Activated T-cell treated with anti-CD3 and anti-CD28 coated beads, Interleukin-2, amount 50 U/mL, for 24 hours (primary cell): ENCODE results near the gene CCDC91.
A peak's percentile ranks its signal among the peaks of the same experiment; 100 is the strongest.

Experiments
- DNase-seq: peaks from one replicate; pipeline ENCODE4 v3.0.0-alpha.2; 2020
- H3K27ac Mint-ChIP-seq: 2 replicates; pipeline ENCODE4 v1.8.0; 2020; ENCODE audit warnings: mild to moderate bottlenecking, mixed read lengths
- H3K27me3 Mint-ChIP-seq: 2 replicates; pipeline ENCODE4 v1.8.0; 2020; ENCODE audit warnings: mixed read lengths
- H3K36me3 Mint-ChIP-seq: 2 replicates; pipeline ENCODE4 v1.8.0; 2020; ENCODE audit warnings: low read depth, mixed read lengths
- H3K4me1 Mint-ChIP-seq: 2 replicates; pipeline ENCODE4 v1.8.0; 2020; ENCODE audit warnings: low read depth, mixed read lengths
- H3K4me3 Mint-ChIP-seq: 2 replicates; pipeline ENCODE4 v1.8.0; 2020; ENCODE audit warnings: mild to moderate bottlenecking, moderate library complexity, mixed read lengths
- H3K9me3 Mint-ChIP-seq: 2 replicates; pipeline ENCODE4 v1.8.0; 2020; ENCODE audit warnings: mixed read lengths

CCDC91 gene

GRCh38 chr12:28232211-28232928 lies 42.1 kb downstream of the CCDC91 start:
- Mint-ChIP-seq H3K4me1 (peaks cover 61% of the 10 kb centered on the region), H3K27ac (no peak overlapping the region)

GRCh38 chr12:28234444-28234843 lies 44.2 kb downstream of the CCDC91 start:
- no peak overlapping the region for H3K4me3 Mint-ChIP-seq
- no peak for DNase-seq
- H3K4me1 Mint-ChIP-seq: peaks cover 53% of the 10 kb centered on the region
- H3K27ac Mint-ChIP-seq: no peak overlapping the region
- peaks cover 11% of the 10 kb centered on the region for H3K36me3 Mint-ChIP-seq
- H3K9me3 Mint-ChIP-seq: no peaks in the 10 kb centered on the region
- H3K27me3 Mint-ChIP-seq: no peaks in the 10 kb centered on the region

More at GRCh38 chr12:28232211-28232928, 42.1 kb downstream of the CCDC91 start:
- H3K4me3 Mint-ChIP-seq: no peak overlapping the region
- DNase-seq: no peak
- H3K27me3 Mint-ChIP-seq: no peaks in the 10 kb centered on the region
- H3K9me3 Mint-ChIP-seq: no peaks in the 10 kb centered on the region
- H3K36me3 Mint-ChIP-seq: peaks cover 20% of the 10 kb centered on the region

- Mint-ChIP-seq H3K27me3 (no peaks in the 10 kb centered on the region), H3K9me3 (no peaks in the 10 kb centered on the region), H3K4me3 (no peak overlapping the region), H3K27ac (no peak overlapping the region), H3K4me1 (peaks cover 47% of the 10 kb centered on the region), H3K36me3 (peaks cover 9% of the 10 kb centered on the region)
- DNase-seq: no peak
Observed at GRCh38 chr12:28235015-28235414, 44.8 kb downstream of the CCDC91 start.

GRCh38 chr12:28235985-28236384 lies 45.7 kb downstream of the CCDC91 start:
- Mint-ChIP-seq H3K36me3 (peaks cover 5% of the 10 kb centered on the region), H3K9me3 (no peaks in the 10 kb centered on the region), H3K27me3 (no peaks in the 10 kb centered on the region), H3K27ac (no peak overlapping the region), H3K4me1 (peaks cover 42% of the 10 kb centered on the region), H3K4me3 (no peak overlapping the region)
- no peak for DNase-seq

GRCh38 chr12:28237423-28237822 lies 47.2 kb downstream of the CCDC91 start:
- H3K4me3 Mint-ChIP-seq: no peak overlapping the region
- no peak overlapping the region for H3K27ac Mint-ChIP-seq
- peaks cover 3% of the 10 kb centered on the region for H3K36me3 Mint-ChIP-seq
- no peaks in the 10 kb centered on the region for H3K9me3 Mint-ChIP-seq
- H3K27me3 Mint-ChIP-seq: no peaks in the 10 kb centered on the region
- no peak for DNase-seq
- H3K4me1 Mint-ChIP-seq: peaks cover 36% of the 10 kb centered on the region

GRCh38 chr12:28239918-28240317 lies 49.7 kb downstream of the CCDC91 start:
- peaks cover 30% of the 10 kb centered on the region for H3K4me1 Mint-ChIP-seq
- no peak for DNase-seq
- H3K36me3 Mint-ChIP-seq: peaks cover 1% of the 10 kb centered on the region
- H3K9me3 Mint-ChIP-seq: no peaks in the 10 kb centered on the region
- H3K27ac Mint-ChIP-seq: no peak overlapping the region
- H3K4me3 Mint-ChIP-seq: no peak overlapping the region
- no peaks in the 10 kb centered on the region for H3K27me3 Mint-ChIP-seq

- Mint-ChIP-seq H3K27ac (no peak overlapping the region), H3K9me3 (no peaks in the 10 kb centered on the region), H3K4me3 (no peak overlapping the region), H3K27me3 (no peaks in the 10 kb centered on the region), H3K36me3 (peaks cover 1% of the 10 kb centered on the region), H3K4me1 (peaks cover 23% of the 10 kb centered on the region)
- DNase-seq: no peak
Observed at GRCh38 chr12:28240853-28241252, 50.6 kb downstream of the CCDC91 start.

- H3K36me3 Mint-ChIP-seq: peaks cover 1% of the 10 kb centered on the region
- peaks cover 4% of the 10 kb centered on the region for H3K9me3 Mint-ChIP-seq
- no peak overlapping the region for H3K27ac Mint-ChIP-seq
- DNase-seq: no peak
- peaks cover 29% of the 10 kb centered on the region for H3K4me1 Mint-ChIP-seq
- H3K27me3 Mint-ChIP-seq: no peaks in the 10 kb centered on the region
- no peak overlapping the region for H3K4me3 Mint-ChIP-seq
Observed at GRCh38 chr12:28242129-28242495, 51.9 kb downstream of the CCDC91 start.

GRCh38 chr12:28242496-28243309 lies 52.4 kb downstream of the CCDC91 start:
- no peak overlapping the region for H3K27ac Mint-ChIP-seq
- H3K9me3 Mint-ChIP-seq: peaks cover 6% of the 10 kb centered on the region
- no peak overlapping the region for H3K4me3 Mint-ChIP-seq
- H3K4me1 Mint-ChIP-seq: peaks cover 33% of the 10 kb centered on the region
- H3K27me3 Mint-ChIP-seq: no peaks in the 10 kb centered on the region
- DNase-seq: no peak
- H3K36me3 Mint-ChIP-seq: peaks cover 1% of the 10 kb centered on the region

GRCh38 chr12:28243310-28243633 lies 53.0 kb downstream of the CCDC91 start:
- H3K4me1 Mint-ChIP-seq: peaks cover 34% of the 10 kb centered on the region
- H3K9me3 Mint-ChIP-seq: peaks cover 6% of the 10 kb centered on the region
- DNase-seq: no peak
- H3K27ac Mint-ChIP-seq: no peak overlapping the region
- no peak overlapping the region for H3K4me3 Mint-ChIP-seq
- H3K36me3 Mint-ChIP-seq: peaks cover 1% of the 10 kb centered on the region
- no peaks in the 10 kb centered on the region for H3K27me3 Mint-ChIP-seq

GRCh38 chr12:28247806-28248205 lies 57.5 kb downstream of the CCDC91 start:
- Mint-ChIP-seq H3K27me3 (no peaks in the 10 kb centered on the region), H3K4me3 (no peak overlapping the region), H3K9me3 (peaks cover 6% of the 10 kb centered on the region), H3K27ac (no peak overlapping the region), H3K36me3 (no peaks in the 10 kb centered on the region), H3K4me1 (peaks cover 68% of the 10 kb centered on the region)
- DNase-seq: no peak

- Mint-ChIP-seq H3K36me3 (no peaks in the 10 kb centered on the region), H3K27me3 (no peaks in the 10 kb centered on the region), H3K27ac (peak overlapping the region; percentile 59), H3K4me1 (peaks cover 69% of the 10 kb centered on the region), H3K9me3 (peaks cover 6% of the 10 kb centered on the region), H3K4me3 (peak overlapping the region; percentile 14)
- no peak for DNase-seq
Observed at GRCh38 chr12:28248555-28249145, 58.4 kb downstream of the CCDC91 start.

GRCh38 chr12:28253161-28253641 lies 62.9 kb downstream of the CCDC91 start:
- Mint-ChIP-seq H3K4me1 (peaks cover 71% of the 10 kb centered on the region), H3K9me3 (no peaks in the 10 kb centered on the region), H3K27ac (peak overlapping the region; percentile 96), H3K27me3 (no peaks in the 10 kb centered on the region), H3K36me3 (peaks cover 7% of the 10 kb centered on the region), H3K4me3 (peak overlapping the region; percentile 65)
- DNase-seq: peak; percentile 65

GRCh38 chr12:28257411-28257810 lies 67.2 kb downstream of the CCDC91 start:
- Mint-ChIP-seq H3K4me1 (peaks cover 37% of the 10 kb centered on the region), H3K27ac (no peak overlapping the region), H3K4me3 (no peak overlapping the region), H3K9me3 (no peaks in the 10 kb centered on the region), H3K36me3 (peaks cover 41% of the 10 kb centered on the region), H3K27me3 (no peaks in the 10 kb centered on the region)
- no peak for DNase-seq

GRCh38 chr12:28258998-28259397 lies 68.7 kb downstream of the CCDC91 start:
- no peak overlapping the region for H3K4me3 Mint-ChIP-seq
- H3K27ac Mint-ChIP-seq: no peak overlapping the region
- peaks cover 21% of the 10 kb centered on the region for H3K4me1 Mint-ChIP-seq
- peaks cover 50% of the 10 kb centered on the region for H3K36me3 Mint-ChIP-seq
- no peak for DNase-seq
- H3K27me3 Mint-ChIP-seq: no peaks in the 10 kb centered on the region
- no peaks in the 10 kb centered on the region for H3K9me3 Mint-ChIP-seq
